Adipose tissue (tissue), 3 donors: ENCODE results near the gene TPI1. TPM values are rescaled to one million over a fixed set of nuclear protein-coding genes. Genes with fewer than 3 reads are reported as not detected.

Experiments
- polyA plus RNA-seq, 3 donors: library from polyadenylated mRNA; stranded (reverse); fragments of 200-250 nt; gene quantifications; one replicate each; pipeline ENCODE4 v1.2.3, GENCODE V29; 2013
- donor health status: healthy with polysubstance abuse.
- donor health status: Bipolar disorder and iron deficiency.
- donor health status: healthy.

TPI1 gene
- polyA plus RNA-seq, 3 donors, result 244 to 500 (median 371) TPM

Other genes starting within 250 kb of the TPI1 start
- gene LPAR5, start 231.6 kb upstream of the TPI1 start, polyA plus RNA-seq, result 1 to 10 TPM in 1 of 3 donors, under 1 TPM in 2; 0.11 to 1.0 (median 0.35) TPM
- 1 to 10 TPM in 1 of 3 donors, under 1 TPM in 1, not detected in 1; 0.74 to 1.6 TPM for gene ACRBP, start 220.1 kb upstream of the TPI1 start, polyA plus RNA-seq
- 10 to 100 TPM; 23.2 to 28.7 (median 25.2) TPM for gene ING4, start 204.4 kb upstream of the TPI1 start, polyA plus RNA-seq
- gene ZNF384, start 178.2 kb upstream of the TPI1 start, polyA plus RNA-seq, result 10 to 100 TPM; 25.2 to 35.8 (median 25.7) TPM
- gene PIANP, start 166.7 kb upstream of the TPI1 start, polyA plus RNA-seq, result under 1 TPM in 2 of 3 donors, not detected in 1; 0.09 to 0.49 TPM
- gene COPS7A, start 143.5 kb upstream of the TPI1 start, polyA plus RNA-seq, result 10 to 100 TPM; 33.5 to 71.9 (median 66.1) TPM
- gene MLF2, start 114.4 kb upstream of the TPI1 start, polyA plus RNA-seq, result 100 to 1,000 TPM in 2 of 3 donors, 10 to 100 TPM in 1; 78.2 to 196 (median 188) TPM
- 100 to 1,000 TPM in 2 of 3 donors, 10 to 100 TPM in 1; 71.7 to 632 (median 263) TPM for gene PTMS, start 101.2 kb upstream of the TPI1 start, polyA plus RNA-seq
- gene LAG3, start 95.0 kb upstream of the TPI1 start, polyA plus RNA-seq, result 1 to 10 TPM in 2 of 3 donors, under 1 TPM in 1; 0.08 to 3.0 (median 1.0) TPM
- gene CD4, start 78.0 kb upstream of the TPI1 start, polyA plus RNA-seq, result 10 to 100 TPM in 1 of 3 donors, 1 to 10 TPM in 2; 3.7 to 11.2 (median 7.6) TPM
- gene GPR162, start 45.7 kb upstream of the TPI1 start, polyA plus RNA-seq, result 1 to 10 TPM; 2.0 to 5.1 (median 5.1) TPM
- 1 to 10 TPM; 5.4 to 9.0 (median 7.4) TPM for gene P3H3, start 39.1 kb upstream of the TPI1 start, polyA plus RNA-seq
- gene GNB3, start 26.6 kb upstream of the TPI1 start, polyA plus RNA-seq, result 1 to 10 TPM in 1 of 3 donors, under 1 TPM in 2; 0.86 to 1.7 (median 0.89) TPM
- gene CDCA3, start 16.2 kb upstream of the TPI1 start, polyA plus RNA-seq, result 1 to 10 TPM in 1 of 3 donors, under 1 TPM in 2; 0.52 to 1.1 (median 0.64) TPM
- gene USP5, start 15.4 kb upstream of the TPI1 start, polyA plus RNA-seq, result 10 to 100 TPM; 14.7 to 32.5 (median 28.5) TPM
- 1 to 10 TPM; 5.4 to 6.2 (median 5.6) TPM for gene SPSB2, start 5.8 kb downstream of the TPI1 start, polyA plus RNA-seq
- gene LRRC23, start 37.3 kb downstream of the TPI1 start, polyA plus RNA-seq, result 10 to 100 TPM in 1 of 3 donors, 1 to 10 TPM in 2; 3.0 to 11.7 (median 4.8) TPM
- 10 to 100 TPM in 1 of 3 donors, 1 to 10 TPM in 2; 2.6 to 11.9 (median 4.1) TPM for gene ENO2, start 47.0 kb downstream of the TPI1 start, polyA plus RNA-seq
- gene ATN1, start 60.4 kb downstream of the TPI1 start, polyA plus RNA-seq, result 100 to 1,000 TPM in 2 of 3 donors, 10 to 100 TPM in 1; 38.1 to 127 (median 119) TPM
- not detected for gene RNU7-1, start 76.3 kb downstream of the TPI1 start, polyA plus RNA-seq
- gene C12orf57, start 76.5 kb downstream of the TPI1 start, polyA plus RNA-seq, result 100 to 1,000 TPM; 326 to 584 (median 368) TPM
- 10 to 100 TPM; 18.8 to 44.0 (median 24.2) TPM for gene PTPN6, start 83.8 kb downstream of the TPI1 start, polyA plus RNA-seq
- gene PHB2, start 103.1 kb downstream of the TPI1 start, polyA plus RNA-seq, result 100 to 1,000 TPM; 147 to 221 (median 166) TPM
- gene EMG1, start 103.4 kb downstream of the TPI1 start, polyA plus RNA-seq, result 10 to 100 TPM; 11.2 to 26.6 (median 22.9) TPM
- gene LPCAT3, start 150.9 kb downstream of the TPI1 start, polyA plus RNA-seq, result 10 to 100 TPM; 27.1 to 77.9 (median 43.0) TPM
- gene C1S, start 193.2 kb downstream of the TPI1 start, polyA plus RNA-seq, result 100 to 1,000 TPM in 2 of 3 donors, 10 to 100 TPM in 1; 64.1 to 490 (median 315) TPM
- 100 to 1,000 TPM in 2 of 3 donors, 10 to 100 TPM in 1; 86.3 to 575 (median 386) TPM for gene C1R, start 224.9 kb downstream of the TPI1 start, polyA plus RNA-seq
- 10 to 100 TPM; 40.8 to 48.5 (median 42.0) TPM for gene C1RL, start 241.7 kb downstream of the TPI1 start, polyA plus RNA-seq